A549 (cell line): ENCODE data around the gene MAP3K1. TPM values are rescaled to one million over a fixed set of nuclear protein-coding genes. Genes with fewer than 3 reads are reported as not detected.
A peak's percentile ranks its signal among the peaks of the same experiment; 100 is the strongest.

Experiments used
- ATAC-seq, 2 experiments: fragments of 200-7000 bp in 1 of 2; fragments of >200 bp in 1 of 2; cut with Nextera tagmentation in 1 of 2; cut with Tn5 transposase in 1 of 2; 3 replicates each; pipeline versions ENCODE4 v1.8.0 to v1.9.1; 2018 to 2020; ENCODE audit warnings: mild to moderate bottlenecking in 1 of 2, moderate library complexity in 1 of 2
- CTCF ChIA-PET: fragments of 300-600 bp; sonication (Branson Sonifier 250); formaldehyde crosslinking; extraction: SDS; loops from one replicate; lab custom pipeline; 2021; ENCODE audit warnings: antibody characterized with exemption, inconsistent platforms; lab: Yijun Ruan, JAX
- POLR2A ChIA-PET: fragments of 350-600 bp; formaldehyde crosslinking; extraction: SDS; loops from one replicate; lab custom pipeline; 2021; ENCODE audit warnings: antibody characterized with exemption, inconsistent platforms; lab: Yijun Ruan, JAX
- DNase-seq, 2 experiments: peaks; one replicate each; pipeline versions ENCODE4 v3.0.0 to v3.0.0-alpha.2; 2011 to 2016; ENCODE audit warnings: low read depth in 1 of 2, low spot score in 1 of 2
- FAIRE-seq: peaks from 2 replicates; lab custom pipeline; 2011; peaks lifted over from hg19 to GRCh38; lab: Jason Lieb, UNC
- H3K27ac ChIP-seq, 2 experiments: fragments of >200 bp; sonication (Bioruptor Twin); formaldehyde crosslinking; 3 replicates each; pipeline ENCODE4 v1.5.1; 2016 to 2017
- H3K4me1 ChIP-seq: fragments of >200 bp; sonication (Bioruptor Twin); formaldehyde crosslinking; 3 replicates; pipeline ENCODE4 v1.6.1; 2016
- H3K4me2 ChIP-seq: fragments of >200 bp; sonication (Bioruptor Twin); formaldehyde crosslinking; 3 replicates; pipeline ENCODE4 v1.6.1; 2016
- H3K4me3 ChIP-seq: fragments of >200 bp; sonication (Bioruptor Twin); formaldehyde crosslinking; 3 replicates; pipeline ENCODE4 v1.5.1; 2016
- H3K9me3 ChIP-seq: fragments of >200 bp; sonication (Bioruptor Twin); formaldehyde crosslinking; 3 replicates; pipeline ENCODE4 v1.6.1; 2016
- CBX8 ChIP-seq: fragments of 200-600 bp; sonication (generic); IDR thresholded peaks from 2 replicates; pipeline ENCODE4 v1.6.1; 2016
- CHD2 ChIP-seq: fragments of 150-350 bp; IDR thresholded peaks from 2 replicates; pipeline ENCODE4 v1.6.1; 2014; ENCODE audit warnings: low read length; ENCODE audit not compliant: partially characterized antibody
- CHD4 ChIP-seq: fragments of 200-600 bp; sonication (generic); IDR thresholded peaks from 2 replicates; pipeline ENCODE4 v1.6.1; 2016; ENCODE audit warnings: antibody characterized with exemption, mild to moderate bottlenecking, borderline replicate concordance
- EP300 ChIP-seq, 2 experiments: fragments of >200 bp; sonication (Bioruptor Twin); formaldehyde crosslinking; IDR thresholded peaks; 2 replicates in 1 of 2; 3 replicates in 1 of 2; pipeline ENCODE4 v1.6.1; 2016 to 2017
- FOXS1 ChIP-seq: fragments of 250-450 bp; sonication (Bioruptor Pico); IDR thresholded peaks from 2 replicates; pipeline ENCODE4 v1.5.0; 2020; ENCODE audit warnings: mild to moderate bottlenecking, moderate library complexity
- HDAC2 ChIP-seq: fragments of 200-600 bp; sonication (generic); IDR thresholded peaks from 2 replicates; pipeline ENCODE4 v1.6.1; 2016
- HEYL ChIP-seq: fragments of 250-450 bp; sonication (Bioruptor Pico); IDR thresholded peaks from 2 replicates; pipeline ENCODE4 v1.8.0; 2021; ENCODE audit warnings: mild to moderate bottlenecking, moderate library complexity
- JUN ChIP-seq, 2 experiments: fragments of >200 bp; sonication (Bioruptor Twin); formaldehyde crosslinking; IDR thresholded peaks; 2 replicates in 1 of 2; 3 replicates in 1 of 2; pipeline ENCODE4 v1.6.1; 2016 to 2017
- KDM1A ChIP-seq: fragments of 200-600 bp; sonication (generic); IDR thresholded peaks from 2 replicates; pipeline ENCODE4 v1.6.1; 2016; ENCODE audit warnings: low read depth, mild to moderate bottlenecking
- MYC ChIP-seq: IDR thresholded peaks from 2 replicates; pipeline ENCODE4 v1.6.1; 2012; ENCODE audit warnings: mild to moderate bottlenecking, inconsistent platforms, low read length, improper control_type of control experiment, borderline replicate concordance
- NFE2L2 ChIP-seq: fragments of 150-350 bp; conservative IDR thresholded peaks from 2 replicates; pipeline ENCODE4 v1.6.1; 2014; ENCODE audit warnings: low read length
- PHF8 ChIP-seq: fragments of 200-600 bp; sonication (generic); IDR thresholded peaks from 2 replicates; pipeline ENCODE4 v1.6.1; 2016; ENCODE audit warnings: low read depth, mild to moderate bottlenecking, antibody characterized with exemption, moderate library complexity, borderline replicate concordance
- POLR2A ChIP-seq: IDR thresholded peaks from 2 replicates; pipeline ENCODE4 v1.6.1; 2012; ENCODE audit warnings: mild to moderate bottlenecking, low read length
- RAD21 ChIP-seq, 2 experiments: fragments of >200 bp in 1 of 2; sonication (Bioruptor Twin) in 1 of 2; formaldehyde crosslinking in 1 of 2; IDR thresholded peaks in 1 of 2; conservative IDR thresholded peaks in 1 of 2; 2 replicates in 1 of 2; 3 replicates in 1 of 2; pipeline ENCODE4 v1.6.1; 2012 to 2018; ENCODE audit warnings: inconsistent platforms in 1 of 2
- RNF2 ChIP-seq: fragments of 200-600 bp; sonication (generic); IDR thresholded peaks from 2 replicates; pipeline ENCODE4 v1.6.1; 2016; ENCODE audit warnings: low read depth, mild to moderate bottlenecking, antibody characterized with exemption, moderate library complexity, borderline replicate concordance
- SREBF2 ChIP-seq: fragments of 450-650 bp; IDR thresholded peaks from 2 replicates; pipeline ENCODE4 v1.6.1; 2014; ENCODE audit warnings: mild to moderate bottlenecking, moderate library complexity
- TFCP2L1 ChIP-seq: fragments of 250-450 bp; sonication (Bioruptor Pico); IDR thresholded peaks from 2 replicates; pipeline ENCODE4 v1.5.0; 2021; ENCODE audit warnings: mild to moderate bottlenecking
- ZFP36 ChIP-seq: fragments of 450-650 bp; IDR thresholded peaks from 2 replicates; pipeline ENCODE4 v1.6.1; 2014; ENCODE audit warnings: borderline replicate concordance; ENCODE audit not compliant: partially characterized antibody
- ZSCAN20 ChIP-seq: fragments of 250-450 bp; sonication (Bioruptor Pico); IDR thresholded peaks from 2 replicates; pipeline ENCODE4 v1.8.0; 2022; ENCODE audit warnings: mild to moderate bottlenecking, moderate library complexity
- WGBS: methylation state at CpG from one replicate; pipeline ENCODE4 v1.1.6; 2017; ENCODE audit errors: missing lambda C conversion rate; 5-methylcytosine and 5-hydroxymethylcytosine counted together
- polyA minus RNA-seq: library from RNA; depleted of rRNA, polyadenylated mRNA; stranded (reverse); fragments of >200 nt; gene quantifications from 2 replicates; pipeline ENCODE4 v1.2.3, GENCODE V29; 2011; rRNA and poly(A)+ RNA removed
- polyA plus RNA-seq, 4 experiments: library from polyadenylated mRNA; depleted of rRNA in 3 of 4; stranded (reverse); fragments of >200 nt; fragmentation: RNase III in 1 of 4; extraction: RNeasy Plus Mini Kit Qiagen cat#74134 plus additional on column Dnase treatment in 1 of 4; gene quantifications; 2 replicates in 3 of 4; 3 replicates in 1 of 4; pipeline ENCODE4 v1.2.3, GENCODE V29; 2011 to 2017
- TF ChIP-seq, protein P1 (sequence below): fragments of 150-350 bp; IDR thresholded peaks from 2 replicates; pipeline ENCODE4 v1.6.1; 2014; ENCODE audit warnings: low read depth, mild to moderate bottlenecking, low read length
- TF ChIP-seq, protein P2 (sequence below): fragments of 250-450 bp; sonication (Bioruptor Pico); IDR thresholded peaks from 2 replicates; pipeline ENCODE4 v1.5.0; 2020; ENCODE audit warnings: low read depth, mild to moderate bottlenecking, moderate library complexity
- TF ChIP-seq, protein P3 (sequence below): IDR thresholded peaks from 2 replicates; pipeline ENCODE4 v1.6.1; 2012
- TF ChIP-seq, protein P4 (sequence below): fragments of 200-600 bp; sonication (generic); IDR thresholded peaks from 2 replicates; pipeline ENCODE4 v1.6.1; 2016; ENCODE audit warnings: antibody characterized with exemption, mild to moderate bottlenecking, moderate library complexity
- TF ChIP-seq, protein P5 (sequence below): fragments of >200 bp; sonication (Bioruptor Twin); formaldehyde crosslinking; IDR thresholded peaks from 3 replicates; pipeline ENCODE4 v1.6.1; 2016
- TF ChIP-seq, protein P6 (sequence below): fragments of 450-650 bp; IDR thresholded peaks from 2 replicates; pipeline ENCODE4 v1.6.1; 2014; ENCODE audit warnings: antibody characterized with exemption
- TF ChIP-seq, protein P7 (sequence below): IDR thresholded peaks from 2 replicates; pipeline ENCODE4 v1.6.1; 2012

MAP3K1 gene
- polyA plus RNA-seq (2011; rRNA removed) (4.5 and 5.1 TPM in 2 replicates), polyA plus RNA-seq (2017; fragmentation: RNase III; extraction: RNeasy Plus Mini Kit Qiagen cat#74134 plus additional on column Dnase treatment) (1.8 to 2.1 TPM (median 1.9 TPM) in 3 replicates), polyA minus RNA-seq (6.8 and 7.9 TPM in 2 replicates)
- polyA plus RNA-seq (2012; cell fraction: cytosol; rRNA removed) = 0.62 and 0.75 TPM in 2 replicates
- polyA plus RNA-seq (2012; cell fraction: nucleus; rRNA removed) = 0.85 and 1.2 TPM in 2 replicates

DNA sequence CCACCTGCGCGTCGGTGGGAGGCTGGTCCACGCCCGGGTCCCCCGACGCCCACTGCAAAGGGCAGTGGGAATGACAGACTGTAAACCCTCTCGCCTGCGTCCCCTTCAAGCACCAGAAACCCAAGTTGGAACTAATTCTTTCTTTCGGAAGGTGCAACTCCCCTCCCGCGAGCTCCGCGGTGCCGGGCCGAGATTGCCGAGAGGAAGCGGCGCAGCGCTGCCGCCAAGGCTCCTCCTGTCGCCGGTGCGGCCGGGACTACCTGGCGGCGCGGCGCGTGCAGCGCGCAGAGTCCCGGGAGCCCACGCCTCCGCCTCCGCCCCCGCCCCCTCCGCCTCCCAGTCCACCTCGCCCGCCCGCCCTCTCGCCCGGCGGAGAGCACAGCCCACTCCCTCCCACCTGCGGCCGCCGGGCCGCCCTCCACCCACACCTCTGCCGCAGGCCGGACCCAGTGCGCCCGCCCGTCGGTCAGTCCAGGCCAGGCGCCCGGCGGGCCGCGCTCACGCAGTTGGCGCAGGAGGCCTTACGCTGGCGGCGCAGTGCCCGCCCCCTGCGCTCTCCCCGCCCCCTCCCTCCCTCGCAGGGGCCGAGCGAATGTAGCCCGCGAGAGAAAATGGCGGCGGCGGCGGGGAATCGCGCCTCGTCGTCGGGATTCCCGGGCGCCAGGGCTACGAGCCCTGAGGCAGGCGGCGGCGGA lies at the start of gene MAP3K1:
Gene MAP3K1 (plus strand): TSS at position 587 of the 695 bp plus-strand sequence. CDS start 25 bp downstream, at position 612.
- ChIA-PET POLR2A (interaction anchor here (0.8 kb wide), 1 partner anchor 9 kb away, joined by 3 read pairs; no protein-coding TSS in a partner anchor), CTCF (no interaction called here)
- peak within 1 kb of the TSS; percentile 95 for H3K4me2 ChIP-seq
- peak; percentile 79 to 82 for ATAC-seq
- no peak for FAIRE-seq
- peak within 1 kb of the TSS; percentile 94 to 95 for H3K27ac ChIP-seq
- H3K9me3 ChIP-seq = no peaks in the 10 kb centered on the region
- TF ChIP-seq CHD2 = peak; percentile 14
- TF ChIP-seq JUN (IDR thresholded peaks at IDR 0.05) = peak in 1 of 2 experiments; percentile 67; a peak in 3 of 5 replicates
- TF ChIP-seq, protein P1, sequence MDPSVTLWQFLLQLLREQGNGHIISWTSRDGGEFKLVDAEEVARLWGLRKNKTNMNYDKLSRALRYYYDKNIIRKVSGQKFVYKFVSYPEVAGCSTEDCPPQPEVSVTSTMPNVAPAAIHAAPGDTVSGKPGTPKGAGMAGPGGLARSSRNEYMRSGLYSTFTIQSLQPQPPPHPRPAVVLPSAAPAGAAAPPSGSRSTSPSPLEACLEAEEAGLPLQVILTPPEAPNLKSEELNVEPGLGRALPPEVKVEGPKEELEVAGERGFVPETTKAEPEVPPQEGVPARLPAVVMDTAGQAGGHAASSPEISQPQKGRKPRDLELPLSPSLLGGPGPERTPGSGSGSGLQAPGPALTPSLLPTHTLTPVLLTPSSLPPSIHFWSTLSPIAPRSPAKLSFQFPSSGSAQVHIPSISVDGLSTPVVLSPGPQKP = no peak
- no peak for TF ChIP-seq FOXS1
- TF ChIP-seq EP300 (IDR thresholded peaks at IDR 0.05) = no peak
- TF ChIP-seq MYC = no peak
- TF ChIP-seq HEYL (CRISPR knock-in tag) = no peak
- no peak for TF ChIP-seq RNF2
- no peak for TF ChIP-seq CBX8
- TF ChIP-seq, protein P2, sequence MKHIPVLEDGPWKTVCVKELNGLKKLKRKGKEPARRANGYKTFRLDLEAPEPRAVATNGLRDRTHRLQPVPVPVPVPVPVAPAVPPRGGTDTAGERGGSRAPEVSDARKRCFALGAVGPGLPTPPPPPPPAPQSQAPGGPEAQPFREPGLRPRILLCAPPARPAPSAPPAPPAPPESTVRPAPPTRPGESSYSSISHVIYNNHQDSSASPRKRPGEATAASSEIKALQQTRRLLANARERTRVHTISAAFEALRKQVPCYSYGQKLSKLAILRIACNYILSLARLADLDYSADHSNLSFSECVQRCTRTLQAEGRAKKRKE (CRISPR knock-in tag) = no peak
- TF ChIP-seq, protein P3, sequence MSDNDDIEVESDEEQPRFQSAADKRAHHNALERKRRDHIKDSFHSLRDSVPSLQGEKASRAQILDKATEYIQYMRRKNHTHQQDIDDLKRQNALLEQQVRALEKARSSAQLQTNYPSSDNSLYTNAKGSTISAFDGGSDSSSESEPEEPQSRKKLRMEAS = peak; percentile 57
- TF ChIP-seq RAD21 (conservative IDR thresholded peaks at IDR 0.05 in 1 of 2, IDR thresholded peaks at IDR 0.05 in 1 of 2) = no peak; a peak in 1 of 5 replicates
- TF ChIP-seq, protein P4, sequence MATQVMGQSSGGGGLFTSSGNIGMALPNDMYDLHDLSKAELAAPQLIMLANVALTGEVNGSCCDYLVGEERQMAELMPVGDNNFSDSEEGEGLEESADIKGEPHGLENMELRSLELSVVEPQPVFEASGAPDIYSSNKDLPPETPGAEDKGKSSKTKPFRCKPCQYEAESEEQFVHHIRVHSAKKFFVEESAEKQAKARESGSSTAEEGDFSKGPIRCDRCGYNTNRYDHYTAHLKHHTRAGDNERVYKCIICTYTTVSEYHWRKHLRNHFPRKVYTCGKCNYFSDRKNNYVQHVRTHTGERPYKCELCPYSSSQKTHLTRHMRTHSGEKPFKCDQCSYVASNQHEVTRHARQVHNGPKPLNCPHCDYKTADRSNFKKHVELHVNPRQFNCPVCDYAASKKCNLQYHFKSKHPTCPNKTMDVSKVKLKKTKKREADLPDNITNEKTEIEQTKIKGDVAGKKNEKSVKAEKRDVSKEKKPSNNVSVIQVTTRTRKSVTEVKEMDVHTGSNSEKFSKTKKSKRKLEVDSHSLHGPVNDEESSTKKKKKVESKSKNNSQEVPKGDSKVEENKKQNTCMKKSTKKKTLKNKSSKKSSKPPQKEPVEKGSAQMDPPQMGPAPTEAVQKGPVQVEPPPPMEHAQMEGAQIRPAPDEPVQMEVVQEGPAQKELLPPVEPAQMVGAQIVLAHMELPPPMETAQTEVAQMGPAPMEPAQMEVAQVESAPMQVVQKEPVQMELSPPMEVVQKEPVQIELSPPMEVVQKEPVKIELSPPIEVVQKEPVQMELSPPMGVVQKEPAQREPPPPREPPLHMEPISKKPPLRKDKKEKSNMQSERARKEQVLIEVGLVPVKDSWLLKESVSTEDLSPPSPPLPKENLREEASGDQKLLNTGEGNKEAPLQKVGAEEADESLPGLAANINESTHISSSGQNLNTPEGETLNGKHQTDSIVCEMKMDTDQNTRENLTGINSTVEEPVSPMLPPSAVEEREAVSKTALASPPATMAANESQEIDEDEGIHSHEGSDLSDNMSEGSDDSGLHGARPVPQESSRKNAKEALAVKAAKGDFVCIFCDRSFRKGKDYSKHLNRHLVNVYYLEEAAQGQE = peak; percentile 23; the same call in 1 of the 2 replicates
- no peak for TF ChIP-seq ZFP36
- TF ChIP-seq, protein P5, sequence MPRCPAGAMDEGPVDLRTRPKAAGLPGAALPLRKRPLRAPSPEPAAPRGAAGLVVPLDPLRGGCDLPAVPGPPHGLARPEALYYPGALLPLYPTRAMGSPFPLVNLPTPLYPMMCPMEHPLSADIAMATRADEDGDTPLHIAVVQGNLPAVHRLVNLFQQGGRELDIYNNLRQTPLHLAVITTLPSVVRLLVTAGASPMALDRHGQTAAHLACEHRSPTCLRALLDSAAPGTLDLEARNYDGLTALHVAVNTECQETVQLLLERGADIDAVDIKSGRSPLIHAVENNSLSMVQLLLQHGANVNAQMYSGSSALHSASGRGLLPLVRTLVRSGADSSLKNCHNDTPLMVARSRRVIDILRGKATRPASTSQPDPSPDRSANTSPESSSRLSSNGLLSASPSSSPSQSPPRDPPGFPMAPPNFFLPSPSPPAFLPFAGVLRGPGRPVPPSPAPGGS = peak; percentile 71; the same call in 2 of the 3 replicates
- peak; percentile 54 for TF ChIP-seq POLR2A
- no peak for TF ChIP-seq HDAC2
- TF ChIP-seq TFCP2L1 (CRISPR knock-in tag) = no peak
- no peak for TF ChIP-seq CHD4
- no peak for TF ChIP-seq NFE2L2
- no peak for TF ChIP-seq SREBF2
- TF ChIP-seq KDM1A = no peak
- TF ChIP-seq PHF8 = peak; percentile 21; the same call in 1 of the 2 replicates
- TF ChIP-seq, protein P6, sequence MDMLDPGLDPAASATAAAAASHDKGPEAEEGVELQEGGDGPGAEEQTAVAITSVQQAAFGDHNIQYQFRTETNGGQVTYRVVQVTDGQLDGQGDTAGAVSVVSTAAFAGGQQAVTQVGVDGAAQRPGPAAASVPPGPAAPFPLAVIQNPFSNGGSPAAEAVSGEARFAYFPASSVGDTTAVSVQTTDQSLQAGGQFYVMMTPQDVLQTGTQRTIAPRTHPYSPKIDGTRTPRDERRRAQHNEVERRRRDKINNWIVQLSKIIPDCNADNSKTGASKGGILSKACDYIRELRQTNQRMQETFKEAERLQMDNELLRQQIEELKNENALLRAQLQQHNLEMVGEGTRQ = no peak
- no peak for TF ChIP-seq ZSCAN20 (CRISPR knock-in tag)
- TF ChIP-seq, protein P7, sequence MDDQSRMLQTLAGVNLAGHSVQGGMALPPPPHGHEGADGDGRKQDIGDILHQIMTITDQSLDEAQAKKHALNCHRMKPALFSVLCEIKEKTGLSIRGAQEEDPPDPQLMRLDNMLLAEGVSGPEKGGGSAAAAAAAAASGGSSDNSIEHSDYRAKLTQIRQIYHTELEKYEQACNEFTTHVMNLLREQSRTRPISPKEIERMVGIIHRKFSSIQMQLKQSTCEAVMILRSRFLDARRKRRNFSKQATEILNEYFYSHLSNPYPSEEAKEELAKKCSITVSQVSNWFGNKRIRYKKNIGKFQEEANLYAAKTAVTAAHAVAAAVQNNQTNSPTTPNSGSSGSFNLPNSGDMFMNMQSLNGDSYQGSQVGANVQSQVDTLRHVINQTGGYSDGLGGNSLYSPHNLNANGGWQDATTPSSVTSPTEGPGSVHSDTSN = no peak
- H3K4me3 ChIP-seq = peak within 1 kb of the TSS; percentile 93
- 3% methylated on average over 18 of the region's 87 CpGs for WGBS
- peaks cover 24% of the 10 kb centered on the region; the same call in 2 of the 3 replicates for H3K4me1 ChIP-seq
- peak; percentile 66 to 79 for DNase-seq
